Measurements from ENCODE around the gene MACROD2. TPM values are rescaled to one million over a fixed set of nuclear protein-coding genes. Genes with fewer than 3 reads are reported as not detected.
"Not testable (repeated sequence)": the region's sequence is repeated elsewhere in the genome, so short reads cannot be mapped to it uniquely, and the experiment has no call there.

MACROD2 gene
- total and polyA plus RNA-seq, 2 donors (not counting 1 experiment from before 2014, with no cell fraction given): 5.3 to 6.7 TPM

- Histone ChIP-seq H3K4me3 (ENCODE audit: control extremely low read depth in 1 of 5, extremely low read depth in 1 of 5, insufficient read depth in 1 of 5, low read depth in 2 of 5, low read length in 4 of 5) (no peak overlapping the region), H3K27ac (ENCODE audit: low read length in 2 of 2) (no peak overlapping the region), H3K4me1 (ENCODE audit: control insufficient read depth in 2 of 2, insufficient read depth in 2 of 2, low read length in 2 of 2) (no peaks in the 10 kb centered on the region), H3K27me3 (replicated peaks in 1 of 4; ENCODE audit: control extremely low read depth in 1 of 4, control insufficient read depth in 3 of 4, insufficient read depth in 4 of 4, low read length in 3 of 4) (no peaks in the 10 kb centered on the region), H3K79me2 (ENCODE audit: control insufficient read depth, insufficient read depth, low read length) (no peaks in the 10 kb centered on the region), H4K20me1 (ENCODE audit: control insufficient read depth, insufficient read depth, low read length, poor library complexity, severe bottlenecking) (no peaks in the 10 kb centered on the region), H3K4me2 (replicated peaks; ENCODE audit: low read depth, low read length, poor library complexity, severe bottlenecking) (no peak overlapping the region), H3K9ac (ENCODE audit: low read length) (no peak overlapping the region), H3K36me3 (replicated peaks in 1 of 2; ENCODE audit: control extremely low read depth in 1 of 2, control insufficient read depth in 1 of 2, extremely low read depth in 1 of 2, insufficient read depth in 2 of 2, low read length in 1 of 2) (no peaks in the 10 kb centered on the region), H3K9me3 (ENCODE audit: control extremely low read depth in 1 of 3, control insufficient read depth in 2 of 3, insufficient read depth in 1 of 3, low read length in 2 of 3) (no peaks in the 10 kb centered on the region), H2AFZ (ENCODE audit: insufficient read depth, low read depth, low read length, poor library complexity, severe bottlenecking) (no peak overlapping the region)
- TF ChIP-seq CTCF (IDR thresholded peaks at IDR 0.05) (no peak), EZH2 (IDR thresholded peaks at IDR 0.05; ENCODE audit: borderline replicate concordance, insufficient read depth, low read depth, low read length, poor library complexity, severe bottlenecking) (no peak)
- Mint-ChIP-seq H3K4me3 (no peak overlapping the region), H3K4me1 (no peaks in the 10 kb centered on the region), H3K27ac (no peak overlapping the region), H3K27me3 (no peaks in the 10 kb centered on the region), H3K9me3 (ENCODE audit: insufficient read depth) (no peaks in the 10 kb centered on the region)
- intact Hi-C loops (cut with micrococcal nuclease): no loop called here
- DNase-seq: no peak
- ChIA-PET CTCF (no interaction called here), POLR2A (no interaction called here)
- ATAC-seq (ENCODE audit: low read depth): no peak
These were observed 269.6 kb downstream of the MACROD2 start for GRCh38 chr20:14264869-14265268.

GRCh38 chr20:14266246-14266645 lies 270.9 kb downstream of the MACROD2 start:
- ChIA-PET CTCF (no interaction called here), POLR2A (no interaction called here)
- H2AFZ ChIP-seq (ENCODE audit: insufficient read depth, low read depth, low read length, poor library complexity, severe bottlenecking): no peak overlapping the region
- no peaks in the 10 kb centered on the region for H3K36me3 ChIP-seq (replicated peaks in 1 of 2; ENCODE audit: control extremely low read depth in 1 of 2, control insufficient read depth in 1 of 2, extremely low read depth in 1 of 2, insufficient read depth in 2 of 2, low read length in 1 of 2)
- no peaks in the 10 kb centered on the region for H3K4me1 ChIP-seq (ENCODE audit: control insufficient read depth in 2 of 2, insufficient read depth in 2 of 2, low read length in 2 of 2)
- H3K4me3 Mint-ChIP-seq: no peak overlapping the region
- DNase-seq: no peak
- H3K9me3 Mint-ChIP-seq (ENCODE audit: insufficient read depth): no peaks in the 10 kb centered on the region
- H3K9me3 ChIP-seq (ENCODE audit: control extremely low read depth in 1 of 3, control insufficient read depth in 2 of 3, insufficient read depth in 1 of 3, low read length in 2 of 3): no peaks in the 10 kb centered on the region
- no peak overlapping the region for H3K27ac Mint-ChIP-seq
- ATAC-seq (ENCODE audit: low read depth): no peak
- intact Hi-C loops (cut with micrococcal nuclease): no loop called here
- no peaks in the 10 kb centered on the region for H4K20me1 ChIP-seq (ENCODE audit: control insufficient read depth, insufficient read depth, low read length, poor library complexity, severe bottlenecking)
- H3K4me3 ChIP-seq (ENCODE audit: control extremely low read depth in 1 of 5, extremely low read depth in 1 of 5, insufficient read depth in 1 of 5, low read depth in 2 of 5, low read length in 4 of 5): no peak overlapping the region
- H3K4me1 Mint-ChIP-seq: no peaks in the 10 kb centered on the region
- TF ChIP-seq CTCF (IDR thresholded peaks at IDR 0.05) (no peak), EZH2 (IDR thresholded peaks at IDR 0.05; ENCODE audit: borderline replicate concordance, insufficient read depth, low read depth, low read length, poor library complexity, severe bottlenecking) (no peak)
- H3K27ac ChIP-seq (ENCODE audit: low read length in 2 of 2): no peak overlapping the region
- no peaks in the 10 kb centered on the region for H3K27me3 ChIP-seq (replicated peaks in 1 of 4; ENCODE audit: control extremely low read depth in 1 of 4, control insufficient read depth in 3 of 4, insufficient read depth in 4 of 4, low read length in 3 of 4)
- no peaks in the 10 kb centered on the region for H3K27me3 Mint-ChIP-seq
- H3K9ac ChIP-seq (ENCODE audit: low read length): no peak overlapping the region
- H3K4me2 ChIP-seq (replicated peaks; ENCODE audit: low read depth, low read length, poor library complexity, severe bottlenecking): no peak overlapping the region
- H3K79me2 ChIP-seq (ENCODE audit: control insufficient read depth, insufficient read depth, low read length): no peaks in the 10 kb centered on the region

GRCh38 chr20:14270751-14271150 lies 275.4 kb downstream of the MACROD2 start:
- H3K9me3 Mint-ChIP-seq (ENCODE audit: insufficient read depth); H3K4me3 ChIP-seq (ENCODE audit: control extremely low read depth in 1 of 5, extremely low read depth in 1 of 5, insufficient read depth in 1 of 5, low read depth in 2 of 5, low read length in 4 of 5); ATAC-seq (ENCODE audit: low read depth); H4K20me1 ChIP-seq (ENCODE audit: control insufficient read depth, insufficient read depth, low read length, poor library complexity, severe bottlenecking); H2AFZ ChIP-seq (ENCODE audit: insufficient read depth, low read depth, low read length, poor library complexity, severe bottlenecking); POLR2A ChIA-PET; H3K36me3 ChIP-seq (replicated peaks in 1 of 2; ENCODE audit: control extremely low read depth in 1 of 2, control insufficient read depth in 1 of 2, extremely low read depth in 1 of 2, insufficient read depth in 2 of 2, low read length in 1 of 2); DNase-seq; H3K4me1 ChIP-seq (ENCODE audit: control insufficient read depth in 2 of 2, insufficient read depth in 2 of 2, low read length in 2 of 2); H3K9ac ChIP-seq (ENCODE audit: low read length); H3K27me3 ChIP-seq (replicated peaks in 1 of 4; ENCODE audit: control extremely low read depth in 1 of 4, control insufficient read depth in 3 of 4, insufficient read depth in 4 of 4, low read length in 3 of 4); H3K27ac ChIP-seq (ENCODE audit: low read length in 2 of 2); CTCF ChIA-PET; H3K4me2 ChIP-seq (replicated peaks; ENCODE audit: low read depth, low read length, poor library complexity, severe bottlenecking); intact Hi-C loops (cut with micrococcal nuclease); H3K4me1 Mint-ChIP-seq; H3K9me3 ChIP-seq (ENCODE audit: control extremely low read depth in 1 of 3, control insufficient read depth in 2 of 3, insufficient read depth in 1 of 3, low read length in 2 of 3); H3K27ac Mint-ChIP-seq; H3K4me3 Mint-ChIP-seq; H3K79me2 ChIP-seq (ENCODE audit: control insufficient read depth, insufficient read depth, low read length); H3K27me3 Mint-ChIP-seq: not testable (repeated sequence)
- 100% methylated on average over 7 of the region's 9 CpGs for WGBS (ENCODE audit: insufficient coverage)
